Measurements from ENCODE around the gene DHX58.

DHX58 gene

GRCh38 chr17:42107597-42108576 lies 4.6 kb downstream of the DHX58 start:
- peak overlapping the region; percentile 52 for H3K27ac Mint-ChIP-seq
- H3K4me1 Mint-ChIP-seq (ENCODE audit: low read depth), result peaks cover 29% of the 10 kb centered on the region
- H3K9me3 Mint-ChIP-seq, result no peaks in the 10 kb centered on the region
- H3K36me3 Mint-ChIP-seq (ENCODE audit: low read depth), result peaks cover 46% of the 10 kb centered on the region
- H3K27me3 Mint-ChIP-seq (ENCODE audit: low read depth), result no peaks in the 10 kb centered on the region
- peak overlapping the region; percentile 25 for H3K4me3 Mint-ChIP-seq

DNA sequence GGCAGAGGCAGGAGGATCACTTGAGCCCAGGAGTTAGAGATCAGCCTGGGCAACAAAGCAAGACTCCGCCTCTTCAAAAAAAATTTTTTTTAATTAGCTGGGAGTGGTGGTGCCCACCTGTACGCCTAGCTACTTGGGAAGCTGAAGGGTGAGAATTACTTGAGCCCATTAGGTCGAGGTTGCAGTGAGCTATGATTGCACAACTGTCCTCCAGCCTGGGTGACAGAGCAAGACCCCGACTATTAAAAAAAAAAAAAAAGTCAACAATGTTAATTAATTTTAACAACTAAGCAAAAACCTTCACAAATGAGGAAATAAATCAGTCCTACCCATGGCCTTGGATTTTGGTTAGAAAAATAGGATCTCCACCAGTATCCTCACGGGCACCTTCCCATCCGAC lies 5.4 kb downstream of the DHX58 start:
- no peaks in the 10 kb centered on the region for H3K27me3 Mint-ChIP-seq (ENCODE audit: low read depth)
- H3K27ac Mint-ChIP-seq, result no peak overlapping the region
- H3K36me3 Mint-ChIP-seq (ENCODE audit: low read depth), result peaks cover 50% of the 10 kb centered on the region
- peaks cover 29% of the 10 kb centered on the region for H3K4me1 Mint-ChIP-seq (ENCODE audit: low read depth)
- no peaks in the 10 kb centered on the region for H3K9me3 Mint-ChIP-seq
- H3K4me3 Mint-ChIP-seq, result no peak overlapping the region

DNA sequence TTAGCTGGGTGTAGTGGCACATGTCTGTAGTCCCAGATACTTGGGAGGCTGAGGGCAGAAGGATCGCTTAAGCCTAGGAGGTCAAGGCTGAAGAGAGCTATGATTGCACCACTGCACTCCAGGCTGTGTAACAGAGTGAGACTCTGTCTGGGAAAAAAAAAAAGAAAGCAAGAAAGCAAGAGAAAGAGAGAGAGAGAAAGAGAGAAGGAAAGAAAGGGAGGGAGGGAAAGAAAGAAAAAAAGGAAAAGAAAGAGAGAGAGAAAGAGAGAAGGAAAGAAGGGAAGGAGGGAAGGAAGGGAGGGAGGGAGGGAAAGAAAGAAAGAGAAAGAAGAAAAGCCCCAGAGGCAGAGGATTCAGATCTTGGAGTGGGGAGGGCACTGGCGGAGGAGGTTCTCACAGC lies 6.5 kb downstream of the DHX58 start:
- Mint-ChIP-seq H3K36me3 (ENCODE audit: low read depth) (peaks cover 51% of the 10 kb centered on the region), H3K9me3 (no peaks in the 10 kb centered on the region), H3K27me3 (ENCODE audit: low read depth) (no peaks in the 10 kb centered on the region), H3K27ac (peak overlapping the region; percentile 10), H3K4me3 (no peak overlapping the region), H3K4me1 (ENCODE audit: low read depth) (peaks cover 23% of the 10 kb centered on the region)

- Mint-ChIP-seq H3K27me3 (ENCODE audit: low read depth) (peaks cover 3% of the 10 kb centered on the region), H3K36me3 (ENCODE audit: low read depth) (peaks cover 43% of the 10 kb centered on the region), H3K4me3 (no peak overlapping the region), H3K4me1 (ENCODE audit: low read depth) (peaks cover 14% of the 10 kb centered on the region), H3K27ac (no peak overlapping the region), H3K9me3 (no peaks in the 10 kb centered on the region)
Measured at GRCh38 chr17:42104264-42104663, 8.2 kb downstream of the DHX58 start.

DNA sequence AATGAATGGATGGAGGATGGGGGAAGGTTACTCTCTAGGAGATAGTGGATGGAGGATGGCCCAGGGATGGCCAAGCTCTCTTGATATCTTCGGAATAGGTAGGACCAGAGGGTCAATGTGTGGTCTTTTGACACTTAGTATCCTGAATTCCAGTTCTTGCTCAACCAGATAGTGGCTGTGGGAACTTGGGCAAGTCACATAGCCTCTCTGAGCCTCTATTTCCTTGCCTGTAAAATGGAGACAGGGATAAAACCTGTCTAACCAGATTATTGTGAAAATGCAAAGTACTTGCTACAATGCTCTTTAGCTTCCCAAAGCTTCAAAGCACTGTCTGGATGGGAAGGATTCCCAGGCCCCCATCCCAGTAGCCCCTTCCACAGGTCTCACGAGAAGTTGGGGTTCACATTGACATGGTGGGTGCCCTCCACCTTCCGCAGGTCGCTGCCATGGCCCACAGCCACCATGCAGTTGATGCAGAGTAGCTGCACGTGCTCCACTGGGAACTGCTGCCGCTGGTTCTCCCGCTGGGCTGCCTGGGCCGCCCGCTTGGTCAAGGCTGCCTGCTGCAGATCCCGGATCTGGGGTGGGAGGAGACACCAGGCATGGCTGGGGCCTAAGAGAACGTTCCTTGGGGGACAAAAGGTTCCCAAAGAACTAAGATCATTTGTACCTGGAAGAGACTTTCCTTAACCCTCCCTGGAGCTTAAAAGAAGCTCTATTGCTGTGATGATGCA lies 9.1 kb downstream of the DHX58 start:
- H3K4me3 Mint-ChIP-seq, result no peak overlapping the region
- peaks cover 4% of the 10 kb centered on the region for H3K27me3 Mint-ChIP-seq (ENCODE audit: low read depth)
- peaks cover 9% of the 10 kb centered on the region for H3K4me1 Mint-ChIP-seq (ENCODE audit: low read depth)
- H3K9me3 Mint-ChIP-seq, result no peaks in the 10 kb centered on the region
- H3K36me3 Mint-ChIP-seq (ENCODE audit: low read depth), result peaks cover 38% of the 10 kb centered on the region
- H3K27ac Mint-ChIP-seq, result no peak overlapping the region

DNA sequence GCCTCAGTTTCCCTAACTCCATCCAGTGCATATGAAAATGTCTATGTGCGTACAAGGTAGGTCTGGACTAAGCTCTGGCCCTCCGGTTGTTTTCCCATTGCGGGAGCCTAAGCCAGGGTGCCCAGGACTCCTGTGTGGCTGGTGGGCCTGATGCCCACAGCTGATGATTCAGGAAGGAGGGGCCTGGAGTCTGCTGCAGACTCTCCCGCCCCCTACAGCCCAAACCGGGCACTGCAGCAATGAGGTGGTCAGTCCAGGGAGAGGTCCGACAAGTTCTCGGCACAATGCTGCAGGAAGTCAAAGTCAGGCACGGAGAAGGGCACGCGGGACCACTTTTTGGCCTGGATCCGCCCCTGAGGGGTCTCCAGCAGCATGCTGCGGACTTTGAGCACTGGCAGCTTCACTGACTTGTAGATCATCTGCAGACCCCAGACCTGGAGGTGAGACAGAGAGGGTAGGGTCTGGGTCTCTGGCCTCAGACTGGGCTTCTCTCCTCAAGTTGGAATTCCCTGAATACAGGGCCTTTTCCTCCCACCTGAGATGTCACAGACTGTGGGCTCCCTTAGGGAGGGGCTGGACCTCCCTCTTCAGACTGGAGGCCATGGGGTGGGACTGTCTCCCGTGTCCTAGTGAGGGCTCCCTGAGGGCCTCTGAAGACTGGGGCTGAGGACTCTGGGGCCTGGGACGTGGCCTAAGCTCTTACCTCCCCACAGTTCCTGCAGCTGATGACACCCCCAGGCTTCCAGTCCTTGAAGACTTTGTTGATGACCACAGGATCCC lies 10.8 kb downstream of the DHX58 start:
- peaks cover 29% of the 10 kb centered on the region for H3K36me3 Mint-ChIP-seq (ENCODE audit: low read depth)
- H3K9me3 Mint-ChIP-seq, result no peaks in the 10 kb centered on the region
- no peak overlapping the region for H3K4me3 Mint-ChIP-seq
- H3K27me3 Mint-ChIP-seq (ENCODE audit: low read depth), result peaks cover 19% of the 10 kb centered on the region
- no peak overlapping the region for H3K27ac Mint-ChIP-seq
- H3K4me1 Mint-ChIP-seq (ENCODE audit: low read depth), result peaks cover 2% of the 10 kb centered on the region

- H3K4me3 Mint-ChIP-seq, result no peak overlapping the region
- H3K27me3 Mint-ChIP-seq (ENCODE audit: low read depth), result peaks cover 26% of the 10 kb centered on the region
- H3K36me3 Mint-ChIP-seq (ENCODE audit: low read depth), result peaks cover 12% of the 10 kb centered on the region
- no peak overlapping the region for H3K27ac Mint-ChIP-seq
- no peaks in the 10 kb centered on the region for H3K9me3 Mint-ChIP-seq
- H3K4me1 Mint-ChIP-seq (ENCODE audit: low read depth), result peaks cover 2% of the 10 kb centered on the region
Measured at GRCh38 chr17:42098730-42099399, 13.6 kb downstream of the DHX58 start.

- no peak within 1 kb of the TSS for H3K4me3 Mint-ChIP-seq
- peaks cover 10% of the 10 kb centered on the region for H3K36me3 Mint-ChIP-seq (ENCODE audit: low read depth)
- peaks cover 26% of the 10 kb centered on the region for H3K27me3 Mint-ChIP-seq (ENCODE audit: low read depth)
- H3K27ac Mint-ChIP-seq, result no peak within 1 kb of the TSS
- no peaks in the 10 kb centered on the region for H3K9me3 Mint-ChIP-seq
- peaks cover 2% of the 10 kb centered on the region for H3K4me1 Mint-ChIP-seq (ENCODE audit: low read depth)
Measured at GRCh38 chr17:42097691-42098631, 14.6 kb downstream of the DHX58 start, which contains the start of gene ZNF385C. ZNF385C (minus strand) TSS chr17:42098473; CDS start chr17:42063056, 35,417 bp downstream.

DNA sequence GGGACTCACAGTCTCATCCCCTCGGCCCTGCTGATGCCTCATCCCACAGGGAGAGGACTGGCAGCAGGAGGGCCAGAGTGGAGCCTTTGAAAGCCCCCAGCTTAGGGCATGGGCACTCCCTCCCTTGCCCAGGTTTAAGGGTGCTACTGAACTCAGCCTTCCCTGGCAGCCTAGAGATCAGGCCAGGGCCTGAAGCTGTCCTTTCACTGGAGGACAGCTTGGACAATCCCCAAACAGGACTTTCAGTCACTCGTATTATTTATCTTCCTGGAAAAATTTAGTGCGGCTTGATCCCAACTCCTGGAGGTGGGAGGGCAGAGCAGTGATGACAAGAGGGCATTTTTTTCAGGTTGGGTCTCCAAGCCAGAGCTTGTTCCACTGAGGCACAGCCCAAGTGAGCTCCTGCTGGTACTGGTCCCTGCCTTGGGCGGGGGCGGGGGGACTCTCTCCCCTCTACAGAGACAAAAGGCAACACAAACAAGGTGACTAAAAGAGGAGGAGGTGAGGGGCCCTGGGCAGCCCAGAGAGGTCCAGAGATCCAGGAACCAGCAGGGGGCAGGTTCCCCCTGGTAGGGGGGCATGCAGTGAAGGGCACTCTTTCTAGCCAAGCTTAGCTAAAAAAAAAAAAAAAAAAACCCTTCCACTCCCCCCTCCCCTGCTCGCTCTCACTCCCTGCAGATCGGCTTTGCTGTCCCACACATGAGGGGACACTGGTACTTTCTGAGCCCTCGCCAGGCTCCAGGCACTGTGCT lies 16.0 kb downstream of the DHX58 start:
- Mint-ChIP-seq H3K4me1 (ENCODE audit: low read depth) (no peaks in the 10 kb centered on the region), H3K27me3 (ENCODE audit: low read depth) (peaks cover 34% of the 10 kb centered on the region), H3K9me3 (no peaks in the 10 kb centered on the region), H3K27ac (no peak overlapping the region), H3K4me3 (no peak overlapping the region), H3K36me3 (ENCODE audit: low read depth) (peaks cover 3% of the 10 kb centered on the region)

GRCh38 chr17:42094375-42095069 lies 18.0 kb downstream of the DHX58 start:
- H3K4me3 Mint-ChIP-seq, result no peak overlapping the region
- H3K9me3 Mint-ChIP-seq, result no peaks in the 10 kb centered on the region
- H3K27ac Mint-ChIP-seq, result no peak overlapping the region
- no peaks in the 10 kb centered on the region for H3K36me3 Mint-ChIP-seq (ENCODE audit: low read depth)
- H3K27me3 Mint-ChIP-seq (ENCODE audit: low read depth), result peaks cover 41% of the 10 kb centered on the region
- H3K4me1 Mint-ChIP-seq (ENCODE audit: low read depth), result no peaks in the 10 kb centered on the region

DNA sequence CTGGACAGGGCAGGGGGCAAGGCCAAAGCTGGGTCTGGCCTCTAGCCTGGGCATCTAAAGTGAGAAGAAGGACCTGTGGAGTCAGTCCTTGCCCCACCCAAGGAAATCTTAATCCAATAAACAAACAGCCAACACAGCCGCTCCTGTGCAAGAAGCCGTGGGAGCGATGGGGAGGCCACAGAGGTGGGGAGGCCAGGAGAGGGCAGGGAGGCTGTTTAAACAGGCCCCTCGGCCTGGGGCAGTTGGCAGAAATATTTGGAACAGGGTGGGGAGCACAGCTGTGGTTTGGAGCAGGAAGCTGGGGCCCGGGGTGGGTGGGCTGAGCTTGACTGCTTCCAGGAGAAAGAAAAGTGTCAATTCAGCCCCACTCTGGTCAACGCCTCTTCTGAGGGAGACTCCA lies 19.6 kb downstream of the DHX58 start:
- peaks cover 40% of the 10 kb centered on the region for H3K27me3 Mint-ChIP-seq (ENCODE audit: low read depth)
- H3K4me1 Mint-ChIP-seq (ENCODE audit: low read depth), result no peaks in the 10 kb centered on the region
- H3K27ac Mint-ChIP-seq, result no peak overlapping the region
- no peak overlapping the region for H3K4me3 Mint-ChIP-seq
- H3K9me3 Mint-ChIP-seq, result no peaks in the 10 kb centered on the region
- H3K36me3 Mint-ChIP-seq (ENCODE audit: low read depth), result no peaks in the 10 kb centered on the region

All from T-helper 1 cell treated with Interleukin-12 subunit alpha and Interleukin-12 subunit beta and Interleukin-4 antibody, amounts not matched to agents 30 μg/mL and 1 μg/mL, for 36 hours (primary cell).